Bone marrow (tissue), 2 donors: ENCODE measurements around the gene TMEM231.
"Not testable (repeated sequence)": the region's sequence is repeated elsewhere in the genome, so short reads cannot be mapped to it uniquely, and the experiment has no call there.

ENCODE experiments used
- DNase-seq, 2 donors: peaks; one replicate each; lab custom pipeline; 2025; lab: John Stamatoyannopoulos, UW

The TMEM231 gene

GRCh38 chr16:75566758-75567255 lies 10.8 kb upstream of the TMEM231 start:
- no peak for DNase-seq

GRCh38 chr16:75566040-75566757 lies 10.1 kb upstream of the TMEM231 start, which contains the start of gene GABARAPL2:
Gene GABARAPL2, plus strand, starts transcription at chr16:75566379. Its CDS starts 108 bp downstream, at chr16:75566487.
- DNase-seq: peak; percentile 80 to 87

- no peak for DNase-seq
Observed at GRCh38 chr16:75565640-75566039, 9.6 kb upstream of the TMEM231 start.

- no peak for DNase-seq
Observed at GRCh38 chr16:75559564-75560372, 3.7 kb upstream of the TMEM231 start.

- no peak for DNase-seq
Observed at GRCh38 chr16:75558846-75559401, 2.9 kb upstream of the TMEM231 start.

- no peak for DNase-seq
Observed at GRCh38 chr16:75556431-75556950, 439 bp upstream of the TMEM231 start.

GRCh38 chr16:75555213-75555706 lies 792 bp downstream of the TMEM231 start:
- no peak for DNase-seq

GRCh38 chr16:75552951-75553350 lies 3.1 kb downstream of the TMEM231 start:
- DNase-seq: no peak

- peak; percentile 15 to 20 for DNase-seq
Observed at GRCh38 chr16:75550211-75550662, 5.8 kb downstream of the TMEM231 start.

GRCh38 chr16:75548456-75548855 lies 7.6 kb downstream of the TMEM231 start:
- not testable (repeated sequence) for DNase-seq

GRCh38 chr16:75546293-75546692 lies 9.8 kb downstream of the TMEM231 start:
- DNase-seq: no peak

GRCh38 chr16:75545879-75546278 lies 10.2 kb downstream of the TMEM231 start:
- not testable (repeated sequence) for DNase-seq

GRCh38 chr16:75542462-75542861 lies 13.6 kb downstream of the TMEM231 start:
- not testable (repeated sequence) for DNase-seq

GRCh38 chr16:75541236-75541635 lies 14.8 kb downstream of the TMEM231 start:
- DNase-seq: no peak

GRCh38 chr16:75538882-75539565 lies 17.0 kb downstream of the TMEM231 start:
- DNase-seq: not testable (repeated sequence)

- no peak for DNase-seq
Observed at GRCh38 chr16:75537776-75538175, 18.3 kb downstream of the TMEM231 start.

- no peak for DNase-seq
Observed at GRCh38 chr16:75535901-75536300, 20.2 kb downstream of the TMEM231 start, which contains the start of gene CHST5. Gene CHST5, minus strand, starts transcription at chr16:75536108. Its CDS starts 5,724 bp downstream, at chr16:75530384.

GRCh38 chr16:75535211-75535843 lies 20.7 kb downstream of the TMEM231 start:
- no peak for DNase-seq

- DNase-seq: no peak
Observed at GRCh38 chr16:75534560-75535205, 21.4 kb downstream of the TMEM231 start.

GRCh38 chr16:75532791-75533190 lies 23.3 kb downstream of the TMEM231 start:
- no peak for DNase-seq
